Stimulated activated CD4-positive, alpha-beta T cell treated with anti-CD3 and anti-CD28 coated beads, Interleukin-4, amount 100 ng/mL, for 48 hours (primary cell): ENCODE results near the gene FKBP10.

ENCODE experiments used
- DNase-seq, 2 donors: peaks; one replicate each; pipeline ENCODE4 v3.0.0-alpha.2; 2020; ENCODE audit warnings: low read depth in 2 of 2

The FKBP10 gene

GRCh38 chr17:41781404-41782110 lies 31.2 kb upstream of the FKBP10 start:
- no peak for DNase-seq

DNA sequence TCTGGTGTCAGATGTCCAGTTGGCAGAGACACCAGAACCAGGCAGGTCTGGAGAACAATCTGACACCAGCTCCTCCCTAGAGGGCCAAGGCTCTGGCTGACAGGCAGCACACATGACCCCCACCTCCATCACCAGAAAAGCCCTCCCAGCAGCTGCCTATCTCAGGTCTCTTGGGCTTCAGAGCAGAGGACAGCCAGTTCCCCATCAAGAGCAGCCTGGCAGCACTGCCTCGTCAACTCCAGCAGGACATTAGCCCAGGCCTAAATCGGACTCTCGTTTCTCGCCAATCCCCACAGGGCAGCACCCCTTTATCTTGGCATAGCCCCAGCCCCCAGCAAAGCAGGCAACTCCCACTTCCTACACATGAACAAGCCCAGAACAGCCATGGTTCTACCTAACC lies 30.7 kb upstream of the FKBP10 start:
- no peak for DNase-seq

DNA sequence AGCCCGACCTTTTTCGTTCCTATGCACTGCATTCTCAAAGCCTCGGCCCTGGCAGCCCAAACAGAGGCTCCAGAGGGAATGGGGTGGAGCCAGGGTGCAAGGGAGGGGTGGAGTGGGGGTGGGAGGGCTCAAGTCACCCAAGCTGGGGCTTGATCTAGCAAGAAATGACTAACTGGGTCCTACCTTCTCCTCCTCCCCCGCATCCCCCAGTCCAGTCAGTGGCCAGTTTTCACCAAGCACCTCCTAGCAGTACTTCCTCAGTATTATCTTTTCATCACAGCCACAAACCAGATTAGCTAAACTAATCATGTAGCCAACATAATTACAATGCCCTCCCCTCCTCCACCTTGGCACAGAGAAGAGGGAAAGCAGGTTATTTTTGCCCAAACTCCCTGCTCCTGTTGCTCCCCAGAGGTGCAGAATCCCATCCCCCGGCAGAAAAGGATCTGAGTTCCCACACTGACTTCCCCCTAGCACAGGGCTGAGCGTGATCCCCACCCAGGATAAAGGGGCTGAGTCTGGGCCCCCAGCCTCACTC lies 28.5 kb upstream of the FKBP10 start:
- no peak for DNase-seq

DNA sequence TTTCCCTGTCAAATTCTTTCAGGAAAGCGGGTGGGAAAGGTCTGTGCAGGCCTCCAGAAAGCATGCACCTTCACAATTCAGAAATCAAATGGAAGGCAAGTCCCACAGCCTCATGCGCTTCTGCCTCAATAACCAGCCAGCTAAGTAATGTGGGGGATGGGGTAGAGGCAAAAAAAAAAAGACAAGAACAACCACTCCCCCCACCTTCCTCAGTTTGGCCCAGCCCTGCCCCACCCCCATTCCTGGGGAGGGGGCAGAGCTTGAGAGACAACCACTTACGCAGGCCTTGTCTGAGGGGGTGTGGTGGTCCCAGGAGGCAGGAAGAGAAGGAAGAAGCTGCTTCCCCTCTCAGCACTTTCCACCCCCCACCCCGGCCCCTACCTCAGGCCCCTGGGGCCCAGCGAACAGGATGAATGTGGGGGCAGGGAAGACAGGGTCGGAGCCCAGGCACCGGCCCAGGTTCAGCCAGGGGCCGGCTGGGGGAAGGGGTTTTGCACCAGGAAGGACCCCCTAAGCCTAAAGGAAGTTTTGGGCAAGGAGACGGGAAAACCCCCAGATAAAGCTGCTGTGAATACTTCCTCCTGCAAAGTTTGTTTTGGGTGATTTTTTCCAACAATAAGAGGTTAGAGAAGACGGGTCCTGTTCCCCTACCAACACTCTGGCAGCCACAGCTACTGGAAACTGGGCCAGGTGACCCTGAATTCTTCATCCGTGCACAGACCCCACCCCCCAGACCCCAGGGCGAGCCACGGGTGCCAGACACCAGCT lies 27.5 kb upstream of the FKBP10 start:
- DNase-seq, result no peak

DNA sequence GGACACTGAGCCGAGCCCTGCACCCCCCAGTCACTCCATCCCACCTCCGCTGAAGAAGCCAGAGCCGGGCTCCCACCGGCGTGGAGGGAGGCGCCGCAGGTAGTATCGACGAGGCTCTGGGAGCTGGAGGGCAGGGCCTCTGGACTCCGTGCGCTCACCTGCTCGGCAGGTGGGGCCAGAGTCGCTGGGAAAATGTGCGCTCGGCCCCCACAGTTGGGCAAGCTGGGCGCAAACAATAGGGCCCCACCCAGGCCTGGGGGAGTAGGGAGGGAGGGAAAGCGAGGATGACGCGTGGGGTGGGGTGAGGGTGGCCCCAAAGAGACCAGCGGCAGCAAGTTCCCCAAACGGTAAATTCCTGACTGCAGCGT lies 27.0 kb upstream of the FKBP10 start:
- DNase-seq, result no peak

- DNase-seq, result peak; percentile 89 to 93
These were observed 26.4 kb upstream of the FKBP10 start, which contains the start of gene JUP for GRCh38 chr17:41786227-41787020. Gene JUP, minus strand, starts transcription at chr17:41786711. Its CDS starts 14,857 bp downstream, at chr17:41771854.

GRCh38 chr17:41787021-41787418 lies 25.8 kb upstream of the FKBP10 start:
- no peak for DNase-seq

- no peak for DNase-seq
These were observed 19.7 kb upstream of the FKBP10 start for GRCh38 chr17:41792845-41793783.

GRCh38 chr17:41793784-41794539 lies 18.8 kb upstream of the FKBP10 start:
- DNase-seq, result no peak

DNA sequence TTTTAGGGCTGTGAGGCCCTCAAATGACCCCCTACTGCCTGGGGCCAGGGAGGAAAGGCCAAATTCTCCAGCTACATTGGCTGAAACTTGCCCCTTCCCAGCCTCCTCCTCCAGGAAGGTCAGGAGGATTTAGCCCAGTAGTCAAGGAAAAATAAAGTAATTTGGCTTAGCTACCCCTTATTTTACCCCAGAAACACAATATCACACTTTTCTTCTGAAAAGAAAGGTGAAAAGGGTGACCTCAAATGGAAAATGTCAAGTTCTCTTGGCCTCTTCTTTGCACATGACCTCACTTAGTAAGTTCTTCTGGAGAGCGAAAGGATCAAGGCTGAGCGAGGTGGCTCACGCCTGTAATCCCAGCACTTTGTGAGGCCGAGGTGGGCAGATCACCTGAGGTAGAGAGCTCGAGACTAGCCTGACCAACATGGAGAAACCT lies 18.2 kb upstream of the FKBP10 start:
- DNase-seq, result no peak

DNA sequence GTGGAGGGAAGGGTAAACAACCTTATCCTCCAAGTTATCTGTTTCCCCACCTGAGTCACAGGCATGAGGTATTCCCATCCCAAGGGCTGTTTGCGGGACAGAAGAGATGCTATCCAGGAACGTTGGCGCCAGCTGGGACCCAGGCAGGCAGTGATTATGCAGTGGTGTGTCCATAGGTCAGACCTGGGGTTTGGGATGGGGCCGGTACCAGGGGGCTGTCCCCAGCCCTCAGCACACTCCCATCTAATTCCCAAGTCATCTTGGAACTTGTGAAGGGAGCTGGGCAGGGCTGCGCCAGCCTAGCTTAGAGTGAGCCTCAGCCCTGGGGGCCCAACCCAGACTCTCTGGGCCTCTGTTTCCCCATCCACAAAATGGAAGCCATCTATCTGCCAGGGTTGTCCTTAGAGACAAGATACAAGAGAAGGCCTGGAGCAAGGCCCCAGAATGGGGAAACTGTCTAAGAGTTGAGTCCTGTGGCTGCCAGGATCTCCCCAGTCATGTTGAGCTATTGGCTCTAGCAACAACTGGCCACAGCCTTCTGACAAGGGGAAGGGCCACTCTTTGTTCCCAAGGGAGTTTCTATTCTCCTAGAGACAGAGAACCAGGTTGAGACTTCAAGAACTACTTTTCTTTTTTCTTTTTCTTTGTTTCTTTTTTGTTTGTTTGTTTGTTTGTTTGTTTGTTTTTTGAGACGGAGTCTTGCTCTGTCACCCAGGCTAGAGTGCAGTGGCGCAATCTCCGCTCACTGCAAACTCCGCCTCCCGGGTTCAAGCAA lies 16.5 kb upstream of the FKBP10 start:
- DNase-seq, result no peak

DNA sequence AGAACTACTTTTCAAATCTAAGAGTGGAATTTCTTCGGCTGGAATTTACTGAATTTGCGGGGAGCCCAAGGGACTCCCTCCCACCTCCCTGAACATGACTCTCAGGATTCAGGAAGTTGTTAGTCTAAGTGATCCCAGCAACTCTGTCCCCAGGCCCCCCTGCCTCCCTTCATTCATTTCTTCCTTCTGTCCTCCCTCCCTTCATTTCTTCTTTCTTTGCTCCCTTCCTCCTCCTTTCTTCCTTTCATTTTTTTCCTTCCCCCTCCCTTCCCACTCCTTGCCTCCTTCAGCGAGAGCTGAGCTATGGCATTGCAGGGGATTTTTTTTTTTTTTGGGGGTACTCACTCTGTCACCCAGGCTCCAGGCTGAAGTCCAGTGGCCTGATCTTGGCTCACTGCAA lies 15.4 kb upstream of the FKBP10 start:
- DNase-seq, result no peak

DNA sequence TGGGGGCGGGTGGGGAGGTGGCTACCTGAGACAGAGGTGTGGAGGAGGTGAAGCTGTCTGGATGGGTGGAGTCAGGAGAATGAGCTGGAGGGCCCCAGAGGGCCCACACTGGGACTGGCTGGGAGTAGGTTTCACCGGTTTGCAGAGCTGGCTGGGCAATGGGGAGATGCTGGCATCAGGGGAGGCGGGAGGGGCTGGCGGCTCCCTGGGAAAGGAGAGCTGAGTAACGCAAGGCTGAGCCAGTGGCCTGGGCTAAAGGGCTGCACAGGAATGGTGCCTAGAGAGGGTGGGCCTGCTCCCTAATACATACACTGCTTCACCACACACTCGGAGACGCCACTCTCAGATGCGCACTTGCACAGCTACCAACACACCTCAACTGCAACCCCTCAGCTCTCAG lies 13.4 kb upstream of the FKBP10 start:
- DNase-seq, result no peak

DNA sequence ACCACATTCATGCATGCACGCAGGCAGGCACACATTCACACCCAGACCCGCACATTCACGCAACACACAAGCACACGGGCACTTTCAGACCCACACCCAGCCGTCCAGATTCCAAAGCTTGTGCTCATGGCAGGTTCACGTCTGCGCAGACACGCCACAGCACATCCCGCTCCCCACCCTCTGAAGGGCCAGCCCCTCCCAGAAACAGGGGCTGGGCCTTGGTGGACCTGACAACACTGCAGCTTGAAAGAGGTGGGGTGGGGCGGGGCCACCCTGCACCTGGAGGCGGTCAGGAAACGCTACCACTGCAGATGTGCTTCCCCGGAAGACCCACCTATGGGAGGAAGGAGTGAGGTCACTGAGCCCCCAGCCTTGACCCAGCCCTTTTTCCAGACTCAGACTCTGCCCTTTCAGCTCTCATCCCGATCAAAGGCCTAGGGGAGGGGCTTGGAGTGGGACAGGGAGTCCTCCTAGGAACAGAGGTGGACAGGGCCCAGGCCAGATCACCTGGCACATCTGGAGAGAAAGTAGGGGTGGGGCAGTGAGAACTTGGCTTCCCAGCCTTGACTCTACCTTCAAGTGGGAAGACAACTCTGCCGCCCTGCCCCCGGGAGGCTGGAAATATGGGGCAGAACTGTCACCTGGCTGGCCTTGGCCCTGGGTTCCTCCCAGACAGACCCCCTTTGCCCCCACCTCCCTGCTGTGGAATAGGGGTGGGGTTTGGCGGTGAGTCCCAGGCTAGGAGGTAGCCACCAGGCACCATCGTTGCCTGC lies 12.0 kb upstream of the FKBP10 start:
- no peak for DNase-seq

- DNase-seq, result peak; percentile 63 to 74
These were observed 11.2 kb upstream of the FKBP10 start for GRCh38 chr17:41801374-41802271.

GRCh38 chr17:41803049-41804020 lies 9.5 kb upstream of the FKBP10 start:
- no peak for DNase-seq
